GM12873 (cell line): Measurements from ENCODE around the gene ASB15.

Experiments used
- CTCF ChIP-seq: IDR thresholded peaks from 2 replicates; pipeline ENCODE4 v1.5.1; 2012; ENCODE audit warnings: low read depth, mild to moderate bottlenecking, moderate library complexity, low read length, control low read depth; ENCODE audit not compliant: insufficient read depth; ENCODE audit errors: missing control alignments

Gene ASB15

DNA sequence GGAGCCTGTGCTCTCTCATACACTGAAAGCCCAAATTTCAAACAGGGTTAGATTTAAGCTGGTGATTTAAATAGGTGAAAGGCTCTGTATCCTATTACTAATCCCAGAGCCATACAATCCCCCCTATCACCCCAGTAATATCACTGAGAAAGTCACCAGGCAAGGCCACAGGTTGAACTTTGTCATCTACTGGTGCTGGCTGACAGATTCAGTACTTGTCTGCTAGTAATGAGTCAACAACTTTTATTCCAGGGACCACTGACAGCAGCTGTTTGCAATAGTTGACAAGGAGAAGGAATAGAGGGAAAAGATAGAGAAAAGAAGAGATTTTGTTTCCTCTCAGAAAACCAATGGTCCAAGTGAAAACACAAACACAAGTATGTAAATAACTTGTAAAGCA is 10.4 kb downstream of the ASB15 start:
- TF ChIP-seq CTCF = no peak

- TF ChIP-seq CTCF = no peak
These were observed 13.7 kb downstream of the ASB15 start for GRCh38 chr7:123615344-123615743.

- no peak for TF ChIP-seq CTCF
These were observed 14.6 kb downstream of the ASB15 start for GRCh38 chr7:123616223-123616622.

- no peak for TF ChIP-seq CTCF
These were observed 20.1 kb downstream of the ASB15 start for GRCh38 chr7:123621707-123622106.

GRCh38 chr7:123622660-123623386 is 21.2 kb downstream of the ASB15 start:
- TF ChIP-seq CTCF = no peak

- peak; percentile 97 for TF ChIP-seq CTCF
These were observed 23.0 kb downstream of the ASB15 start for GRCh38 chr7:123624527-123625183.

GRCh38 chr7:123625254-123625653 is 23.6 kb downstream of the ASB15 start:
- no peak for TF ChIP-seq CTCF
